Measurements from ENCODE around the gene PLEKHH2.

The PLEKHH2 gene

DNA sequence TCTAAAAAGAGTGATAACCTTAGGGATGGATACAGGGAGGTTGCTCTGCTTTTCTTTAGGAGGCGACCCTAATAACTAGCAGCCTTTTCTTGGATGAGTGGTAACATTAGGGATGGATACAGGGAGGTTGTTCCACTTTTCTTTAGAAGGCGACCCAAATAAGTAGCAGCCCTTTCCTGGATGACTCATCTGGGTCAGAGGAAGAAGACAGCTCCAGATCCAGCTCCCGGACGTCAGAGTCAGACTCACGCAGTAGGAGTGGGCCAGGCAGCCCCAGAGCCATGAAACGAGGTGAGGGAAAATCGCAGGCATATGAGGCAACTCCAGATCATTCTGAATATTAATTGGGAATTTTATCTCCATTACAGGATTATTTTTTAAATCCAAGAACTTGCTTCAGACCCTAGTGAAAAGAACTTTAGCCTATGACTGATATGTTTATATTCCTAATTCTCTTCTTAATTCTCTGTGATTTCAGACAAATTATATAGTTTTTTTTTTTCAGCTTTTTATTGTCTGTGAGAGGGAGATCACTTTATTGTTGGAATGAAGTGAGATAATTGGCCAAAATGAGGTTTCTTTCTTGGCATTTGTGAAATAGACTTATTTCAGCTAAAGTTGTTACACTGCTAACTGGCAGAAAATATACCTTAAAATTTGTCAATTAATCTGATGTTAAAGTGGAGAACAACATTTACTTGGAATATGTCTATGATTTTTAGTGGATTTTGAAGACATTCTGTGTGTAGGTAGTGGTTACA, 70.4 kb downstream of the PLEKHH2 start:
- no peak overlapping the region for H3K4me3 ChIP-seq (ENCODE audit: low read depth in 1 of 2, low read length in 1 of 2)
- H3K27me3 ChIP-seq, result peaks cover 35% of the 10 kb centered on the region
- H3K27ac ChIP-seq, result no peak overlapping the region
- no peaks in the 10 kb centered on the region for H3K9me3 ChIP-seq
- no peak for TF ChIP-seq CTCF (IDR thresholded peaks at IDR 0.05)
- no peaks in the 10 kb centered on the region for H3K36me3 ChIP-seq
- H3K4me1 ChIP-seq (ENCODE audit: control insufficient read depth in 1 of 2, insufficient read depth in 1 of 2, low read depth in 1 of 2, low read length in 1 of 2), result no peaks in the 10 kb centered on the region

GRCh38 chr2:43708178-43708577, 71.1 kb downstream of the PLEKHH2 start:
- no peaks in the 10 kb centered on the region for H3K4me1 ChIP-seq (ENCODE audit: control insufficient read depth in 1 of 2, insufficient read depth in 1 of 2, low read depth in 1 of 2, low read length in 1 of 2)
- H3K27me3 ChIP-seq, result peaks cover 43% of the 10 kb centered on the region
- H3K9me3 ChIP-seq, result no peaks in the 10 kb centered on the region
- H3K36me3 ChIP-seq, result no peaks in the 10 kb centered on the region
- no peak overlapping the region for H3K4me3 ChIP-seq (ENCODE audit: low read depth in 1 of 2, low read length in 1 of 2)
- no peak for TF ChIP-seq CTCF (IDR thresholded peaks at IDR 0.05)
- H3K27ac ChIP-seq, result no peak overlapping the region

DNA sequence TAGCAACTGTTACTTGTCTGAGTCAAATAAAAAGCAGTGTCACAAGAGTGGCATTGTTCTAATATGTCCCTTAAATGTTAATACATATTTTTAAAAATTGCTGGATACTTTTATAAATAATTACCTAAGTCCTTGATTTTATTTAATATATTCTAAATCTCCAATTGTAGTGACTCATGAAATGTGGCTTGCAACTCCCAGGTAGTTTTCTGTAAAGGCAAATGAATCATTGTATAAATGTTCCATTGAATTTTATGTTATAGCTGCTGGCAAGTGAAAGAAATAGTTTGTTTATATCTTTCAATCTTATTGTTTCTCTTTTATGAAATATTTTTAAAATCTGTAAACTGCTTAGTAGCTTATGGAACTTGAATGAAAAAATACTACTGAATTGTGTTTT, 71.8 kb downstream of the PLEKHH2 start:
- Histone ChIP-seq H3K27ac (no peak overlapping the region), H3K4me3 (ENCODE audit: low read depth in 1 of 2, low read length in 1 of 2) (no peak overlapping the region), H3K9me3 (no peaks in the 10 kb centered on the region), H3K27me3 (peaks cover 49% of the 10 kb centered on the region), H3K36me3 (no peaks in the 10 kb centered on the region), H3K4me1 (ENCODE audit: control insufficient read depth in 1 of 2, insufficient read depth in 1 of 2, low read depth in 1 of 2, low read length in 1 of 2) (no peaks in the 10 kb centered on the region)
- TF ChIP-seq CTCF (IDR thresholded peaks at IDR 0.05), result no peak

- H3K4me1 ChIP-seq (ENCODE audit: control insufficient read depth in 1 of 2, insufficient read depth in 1 of 2, low read depth in 1 of 2, low read length in 1 of 2), result no peaks in the 10 kb centered on the region
- no peaks in the 10 kb centered on the region for H3K9me3 ChIP-seq
- no peak overlapping the region for H3K27ac ChIP-seq
- TF ChIP-seq CTCF (IDR thresholded peaks at IDR 0.05), result no peak
- no peak overlapping the region for H3K4me3 ChIP-seq (ENCODE audit: low read depth in 1 of 2, low read length in 1 of 2)
- H3K36me3 ChIP-seq, result no peaks in the 10 kb centered on the region
- H3K27me3 ChIP-seq, result peaks cover 57% of the 10 kb centered on the region
Observed at GRCh38 chr2:43710866-43711265, 73.8 kb downstream of the PLEKHH2 start.

DNA sequence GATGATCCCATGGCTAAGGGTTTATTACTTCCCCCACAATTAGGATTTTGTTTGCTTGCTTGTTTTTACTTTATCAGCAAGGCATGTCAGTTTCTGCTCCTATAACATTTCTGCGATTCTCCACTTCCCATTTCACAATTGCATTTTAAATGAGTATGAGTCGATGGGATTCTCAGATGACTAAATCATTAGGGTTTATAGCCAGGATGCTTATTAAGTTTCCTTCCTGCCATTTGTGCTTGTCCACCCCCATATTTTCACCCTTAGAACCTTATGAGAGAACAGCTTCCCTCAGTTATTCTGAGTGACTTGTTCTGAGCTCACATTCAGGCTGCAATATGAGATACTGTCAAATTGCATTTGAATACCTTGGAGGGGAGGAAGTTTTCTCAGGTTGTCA, 77.1 kb downstream of the PLEKHH2 start:
- Histone ChIP-seq H3K9me3 (no peaks in the 10 kb centered on the region), H3K4me3 (ENCODE audit: low read depth in 1 of 2, low read length in 1 of 2) (no peak overlapping the region), H3K4me1 (ENCODE audit: control insufficient read depth in 1 of 2, insufficient read depth in 1 of 2, low read depth in 1 of 2, low read length in 1 of 2) (no peaks in the 10 kb centered on the region), H3K27ac (no peak overlapping the region), H3K27me3 (peaks cover 39% of the 10 kb centered on the region), H3K36me3 (no peaks in the 10 kb centered on the region)
- TF ChIP-seq CTCF (IDR thresholded peaks at IDR 0.05), result no peak
